H1 (cell line): Measurements from ENCODE around the gene CD200R1L.

Experiments
- CTCF ChIP-seq, 3 experiments: IDR thresholded peaks; 1 replicate in 2 of 3; 2 replicates in 1 of 3; pipeline versions ENCODE4 v1.5.1 to v1.6.1; 2011; ENCODE audit warnings: low read length in 3 of 3, mild to moderate bottlenecking in 3 of 3, inconsistent platforms in 2 of 3, low read depth in 1 of 3, moderate library complexity in 1 of 3; ENCODE audit not compliant: insufficient read depth in 1 of 3; ENCODE audit errors: control extremely low read depth in 1 of 3
- HDAC2 ChIP-seq, 2 experiments: fragments of 300-600 bp in 1 of 2; sonication (generic) in 1 of 2; IDR thresholded peaks; 2 replicates each; pipeline ENCODE4 v1.6.1; 2011 to 2012; ENCODE audit warnings: low read depth in 2 of 2, low read length in 2 of 2, mild to moderate bottlenecking in 2 of 2, moderate library complexity in 2 of 2, borderline replicate concordance in 1 of 2, inconsistent platforms in 1 of 2
- POLR2AphosphoS5 ChIP-seq: IDR thresholded peaks from 2 replicates; pipeline ENCODE4 v1.6.1; 2011; ENCODE audit warnings: low read depth, low read length
- SUZ12 ChIP-seq: fragments of 200-600 bp; sonication (generic); IDR thresholded peaks from 2 replicates; pipeline ENCODE4 v1.6.1; 2012; ENCODE audit warnings: mild to moderate bottlenecking, inconsistent platforms, low read length, moderate library complexity, mixed read lengths
- TAF1 ChIP-seq: IDR thresholded peaks from 2 replicates; pipeline ENCODE4 v1.6.1; 2011; ENCODE audit warnings: mild to moderate bottlenecking, low read depth, low read length

DNA sequence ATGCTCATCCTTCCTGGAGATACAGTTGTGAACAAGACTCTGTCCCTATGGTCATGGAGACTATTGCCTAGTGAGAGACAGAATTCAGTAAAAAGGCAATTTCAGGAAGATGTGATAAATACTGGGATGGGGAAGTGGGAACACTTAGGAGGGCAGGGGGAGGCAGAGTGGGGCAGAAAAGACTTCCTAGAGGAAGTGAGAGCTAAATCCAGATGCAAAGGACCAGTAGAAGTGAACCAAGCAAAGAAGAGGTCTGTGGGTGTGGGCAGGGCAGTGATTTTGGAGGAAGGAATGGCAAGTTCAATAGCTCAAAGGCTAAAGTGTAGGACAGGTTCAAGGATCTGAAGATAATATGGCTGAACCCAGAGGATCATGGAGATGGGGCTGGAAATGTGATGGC, 68.9 kb downstream of the CD200R1L start:
- TF ChIP-seq CTCF (IDR thresholded peaks at IDR 0.05; ENCODE audit: control extremely low read depth in 1 of 3, insufficient read depth in 1 of 3, low read depth in 1 of 3, low read length in 3 of 3) = no peak
- TF ChIP-seq HDAC2 (IDR thresholded peaks at IDR 0.05; ENCODE audit: borderline replicate concordance in 1 of 2, low read depth in 2 of 2, low read length in 2 of 2) = no peak
- TF ChIP-seq SUZ12 = no peak
- no peak for TF ChIP-seq TAF1
- no peak for TF ChIP-seq POLR2AphosphoS5
